ENCODE data around the gene ZNF385B.

GRCh38 chr2:179612108-179612507, 249.3 kb downstream of the ZNF385B start:
- TF ChIP-seq CTCF (IDR thresholded peaks at IDR 0.05) (no peak), EZH2 (IDR thresholded peaks at IDR 0.05; ENCODE audit: borderline replicate concordance, insufficient read depth, low read depth, low read length, poor library complexity, severe bottlenecking) (no peak)

Data from B cell (primary cell).